Measurements from ENCODE around the gene DEXI. TPM values are rescaled to one million over a fixed set of nuclear protein-coding genes. Genes with fewer than 3 reads are reported as not detected.

The DEXI gene
- total RNA-seq, 1 donor from 2014 or later = 94.2 TPM

DNA sequence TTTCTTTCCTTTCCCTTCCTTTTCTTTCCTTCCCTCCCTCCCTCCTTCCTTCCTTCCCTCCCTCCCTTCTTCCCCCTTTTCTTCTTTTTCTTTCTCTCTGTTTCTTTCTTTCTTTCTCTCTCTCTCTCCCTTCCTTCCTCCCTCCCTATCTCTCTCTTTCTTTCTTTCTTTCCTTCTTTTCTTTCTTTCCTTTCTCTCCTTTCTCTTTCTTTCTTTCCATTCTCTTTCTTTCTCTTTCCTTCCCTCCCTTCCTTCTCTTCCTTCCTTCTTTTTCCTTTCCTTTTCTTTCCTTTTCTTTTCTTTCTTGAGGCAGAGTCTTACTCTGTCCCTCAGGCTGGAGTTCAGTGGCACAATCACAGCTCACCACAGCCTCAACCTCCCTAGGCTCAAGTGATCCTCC, 31.0 kb downstream of the DEXI start:
- Histone ChIP-seq H3K4me3 (no peak overlapping the region), H3K9me3 (no peaks in the 10 kb centered on the region), H3K36me3 (peaks cover 0 to 2% of the 10 kb centered on the region in 2 donors), H3K27me3 (no peaks in the 10 kb centered on the region), H3K27ac (no peak overlapping the region), H3K4me1 (no peaks in the 10 kb centered on the region)
- TF ChIP-seq, protein P1, sequence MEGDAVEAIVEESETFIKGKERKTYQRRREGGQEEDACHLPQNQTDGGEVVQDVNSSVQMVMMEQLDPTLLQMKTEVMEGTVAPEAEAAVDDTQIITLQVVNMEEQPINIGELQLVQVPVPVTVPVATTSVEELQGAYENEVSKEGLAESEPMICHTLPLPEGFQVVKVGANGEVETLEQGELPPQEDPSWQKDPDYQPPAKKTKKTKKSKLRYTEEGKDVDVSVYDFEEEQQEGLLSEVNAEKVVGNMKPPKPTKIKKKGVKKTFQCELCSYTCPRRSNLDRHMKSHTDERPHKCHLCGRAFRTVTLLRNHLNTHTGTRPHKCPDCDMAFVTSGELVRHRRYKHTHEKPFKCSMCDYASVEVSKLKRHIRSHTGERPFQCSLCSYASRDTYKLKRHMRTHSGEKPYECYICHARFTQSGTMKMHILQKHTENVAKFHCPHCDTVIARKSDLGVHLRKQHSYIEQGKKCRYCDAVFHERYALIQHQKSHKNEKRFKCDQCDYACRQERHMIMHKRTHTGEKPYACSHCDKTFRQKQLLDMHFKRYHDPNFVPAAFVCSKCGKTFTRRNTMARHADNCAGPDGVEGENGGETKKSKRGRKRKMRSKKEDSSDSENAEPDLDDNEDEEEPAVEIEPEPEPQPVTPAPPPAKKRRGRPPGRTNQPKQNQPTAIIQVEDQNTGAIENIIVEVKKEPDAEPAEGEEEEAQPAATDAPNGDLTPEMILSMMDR (IDR thresholded peaks at IDR 0.05) = no peak
- no peak for DNase-seq (ENCODE audit: low spot score in 2 of 2)
- intact Hi-C loops (cut with DNase I) = no loop called here

DNA sequence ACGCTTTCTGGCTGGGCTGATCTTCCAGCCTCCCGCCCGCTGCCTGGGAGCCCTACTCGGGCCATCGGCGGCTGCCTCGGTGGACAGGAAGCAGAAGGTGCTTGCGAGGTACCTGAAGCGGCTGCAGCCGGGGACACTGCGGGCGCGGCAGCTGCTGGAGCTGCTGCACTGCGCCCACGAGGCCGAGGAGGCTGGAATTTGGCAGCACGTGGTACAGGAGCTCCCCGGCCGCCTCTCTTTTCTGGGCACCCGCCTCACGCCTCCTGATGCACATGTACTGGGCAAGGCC, 34.6 kb downstream of the DEXI start:
- peaks cover 0 to 6% of the 10 kb centered on the region in 2 donors for H3K9me3 ChIP-seq
- no peak overlapping the region for H3K27ac ChIP-seq
- TF ChIP-seq, protein P1 (IDR thresholded peaks at IDR 0.05) = no peak
- H3K4me3 ChIP-seq = no peak overlapping the region
- peaks cover 0 to 4% of the 10 kb centered on the region in 2 donors for H3K36me3 ChIP-seq
- no peak for DNase-seq (ENCODE audit: low spot score in 2 of 2)
- no peaks in the 10 kb centered on the region for H3K4me1 ChIP-seq
- H3K27me3 ChIP-seq = no peaks in the 10 kb centered on the region
- intact Hi-C loops (cut with DNase I) = no loop called here

DNA sequence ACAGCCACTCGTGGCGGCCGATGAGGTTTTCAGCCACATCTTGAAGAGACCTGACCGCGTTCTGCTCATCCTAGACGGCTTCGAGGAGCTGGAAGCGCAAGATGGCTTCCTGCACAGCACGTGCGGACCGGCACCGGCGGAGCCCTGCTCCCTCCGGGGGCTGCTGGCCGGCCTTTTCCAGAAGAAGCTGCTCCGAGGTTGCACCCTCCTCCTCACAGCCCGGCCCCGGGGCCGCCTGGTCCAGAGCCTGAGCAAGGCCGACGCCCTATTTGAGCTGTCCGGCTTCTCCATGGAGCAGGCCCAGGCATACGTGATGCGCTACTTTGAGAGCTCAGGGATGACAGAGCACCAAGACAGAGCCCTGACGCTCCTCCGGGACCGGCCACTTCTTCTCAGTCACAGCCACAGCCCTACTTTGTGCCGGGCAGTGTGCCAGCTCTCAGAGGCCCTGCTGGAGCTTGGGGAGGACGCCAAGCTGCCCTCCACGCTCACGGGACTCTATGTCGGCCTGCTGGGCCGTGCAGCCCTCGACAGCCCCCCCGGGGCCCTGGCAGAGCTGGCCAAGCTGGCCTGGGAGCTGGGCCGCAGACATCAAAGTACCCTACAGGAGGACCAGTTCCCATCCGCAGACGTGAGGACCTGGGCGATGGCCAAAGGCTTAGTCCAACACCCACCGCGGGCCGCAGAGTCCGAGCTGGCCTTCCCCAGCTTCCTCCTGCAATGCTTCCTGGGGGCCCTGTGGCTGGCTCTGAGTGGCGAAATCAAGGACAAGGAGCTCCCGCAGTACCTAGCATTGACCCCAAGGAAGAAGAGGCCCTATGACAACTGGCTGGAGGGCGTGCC, 35.1 kb downstream of the DEXI start:
- intact Hi-C loops (cut with DNase I) = no loop called here
- no peak overlapping the region for H3K27ac ChIP-seq

DNA sequence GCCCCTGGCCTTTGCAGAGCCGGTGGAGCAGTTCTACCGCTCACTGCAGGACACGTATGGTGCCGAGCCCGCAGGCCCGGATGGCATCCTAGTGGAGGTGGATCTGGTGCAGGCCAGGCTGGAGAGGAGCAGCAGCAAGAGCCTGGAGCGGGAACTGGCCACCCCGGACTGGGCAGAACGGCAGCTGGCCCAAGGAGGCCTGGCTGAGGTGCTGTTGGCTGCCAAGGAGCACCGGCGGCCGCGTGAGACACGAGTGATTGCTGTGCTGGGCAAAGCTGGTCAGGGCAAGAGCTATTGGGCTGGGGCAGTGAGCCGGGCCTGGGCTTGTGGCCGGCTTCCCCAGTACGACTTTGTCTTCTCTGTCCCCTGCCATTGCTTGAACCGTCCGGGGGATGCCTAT, 35.8 kb downstream of the DEXI start:
- Histone ChIP-seq H3K36me3 (peaks cover 0 to 4% of the 10 kb centered on the region in 2 donors), H3K4me1 (no peaks in the 10 kb centered on the region), H3K9me3 (peaks cover 0 to 8% of the 10 kb centered on the region in 2 donors), H3K4me3 (no peak overlapping the region), H3K27me3 (no peaks in the 10 kb centered on the region), H3K27ac (no peak overlapping the region)
- DNase-seq (ENCODE audit: low spot score in 2 of 2) = no peak
- TF ChIP-seq, protein P1 (IDR thresholded peaks at IDR 0.05) = no peak
- intact Hi-C loops (cut with DNase I) = no loop called here

More for the DNA sequence above, 35.1 kb downstream of the DEXI start:
- no peak for DNase-seq (ENCODE audit: low spot score in 2 of 2)
- Histone ChIP-seq H3K36me3 (peaks cover 0 to 4% of the 10 kb centered on the region in 2 donors), H3K4me1 (no peaks in the 10 kb centered on the region), H3K9me3 (peaks cover 0 to 8% of the 10 kb centered on the region in 2 donors), H3K27me3 (no peaks in the 10 kb centered on the region), H3K4me3 (no peak overlapping the region)
- TF ChIP-seq, protein P1 (IDR thresholded peaks at IDR 0.05) = no peak

DNA sequence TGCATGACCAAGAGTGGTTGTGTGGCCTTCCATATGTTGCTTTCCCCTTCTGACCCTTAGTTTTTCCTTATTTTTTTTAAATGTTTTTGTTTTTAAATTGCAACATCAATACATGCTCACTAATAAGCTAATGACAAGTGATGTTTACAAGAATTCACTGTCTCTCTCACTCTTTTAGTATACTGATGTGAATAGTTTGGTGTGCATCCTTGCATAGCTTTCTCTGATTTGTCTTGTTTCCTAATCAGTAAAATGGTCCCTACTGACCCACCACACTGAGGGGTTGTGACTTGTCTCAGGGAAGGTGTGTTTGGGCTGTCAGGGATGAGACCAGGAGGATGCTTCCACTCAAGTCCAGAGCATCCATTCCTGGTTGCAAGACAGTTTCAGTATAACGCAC, 39.3 kb downstream of the DEXI start:
- Histone ChIP-seq H3K4me3 (no peak overlapping the region), H3K27ac (no peak overlapping the region), H3K4me1 (no peaks in the 10 kb centered on the region), H3K9me3 (peaks cover 0 to 8% of the 10 kb centered on the region in 2 donors), H3K27me3 (no peaks in the 10 kb centered on the region), H3K36me3 (peaks cover 0 to 4% of the 10 kb centered on the region in 2 donors)
- no peak for DNase-seq (ENCODE audit: low spot score in 2 of 2)
- TF ChIP-seq, protein P1 (IDR thresholded peaks at IDR 0.05) = no peak
- intact Hi-C loops (cut with DNase I) = no loop called here
